Hepatocyte (in vitro differentiated cells): ENCODE measurements around the gene TNPO3. TPM values are rescaled to one million over a fixed set of nuclear protein-coding genes. Genes with fewer than 3 reads are reported as not detected.

Source experiments
- DNase-seq: peaks from one replicate; pipeline ENCODE4 v3.0.0-alpha.2; 2016; ENCODE audit warnings: low spot score
- H2AFZ ChIP-seq: fragments of 200-600 bp; sonication (generic); 2 replicates; pipeline ENCODE4 v1.6.0; 2016; ENCODE audit warnings: antibody characterized with exemption, mild to moderate bottlenecking
- H3K27ac ChIP-seq: fragments of 200-600 bp; sonication (generic); 2 replicates; pipeline ENCODE4 v1.5.1; 2016; ENCODE audit warnings: mild to moderate bottlenecking
- H3K27me3 ChIP-seq: fragments of 200-600 bp; sonication (generic); 2 replicates; pipeline ENCODE4 v1.6.1; 2016
- H3K36me3 ChIP-seq: fragments of 200-600 bp; sonication (generic); replicated peaks from 2 replicates; pipeline ENCODE4 v1.5.1; 2016; ENCODE audit warnings: low read depth; ENCODE audit not compliant: insufficient read depth
- H3K4me1 ChIP-seq: fragments of 200-600 bp; sonication (generic); 2 replicates; pipeline ENCODE4 v1.5.1; 2016; ENCODE audit warnings: mild to moderate bottlenecking, moderate library complexity; ENCODE audit not compliant: insufficient read depth
- H3K4me2 ChIP-seq: fragments of 200-600 bp; sonication (generic); 2 replicates; pipeline ENCODE4 v1.6.0; 2016
- H3K4me3 ChIP-seq: fragments of 200-600 bp; sonication (generic); 2 replicates; pipeline ENCODE4 v1.5.1; 2016; ENCODE audit warnings: mild to moderate bottlenecking
- H3K79me2 ChIP-seq: fragments of 200-600 bp; sonication (generic); 2 replicates; pipeline ENCODE4 v1.6.0; 2017; ENCODE audit warnings: mild to moderate bottlenecking
- H3K9me2 ChIP-seq: fragments of 200-600 bp; sonication (generic); replicated peaks from 2 replicates; pipeline ENCODE4 v1.6.0; 2017; ENCODE audit warnings: mild to moderate bottlenecking; ENCODE audit not compliant: insufficient read depth
- H3K9me3 ChIP-seq: fragments of 200-600 bp; sonication (generic); 2 replicates; pipeline ENCODE4 v1.5.1; 2016; ENCODE audit warnings: low read depth, mild to moderate bottlenecking
- H4K20me1 ChIP-seq: fragments of 200-600 bp; sonication (generic); 2 replicates; pipeline ENCODE4 v1.6.0; 2016; ENCODE audit warnings: mild to moderate bottlenecking; ENCODE audit not compliant: insufficient read depth, poor library complexity, severe bottlenecking
- EZH2 ChIP-seq: fragments of 200-600 bp; sonication (generic); IDR thresholded peaks from 2 replicates; pipeline ENCODE4 v1.6.1; 2016; ENCODE audit warnings: antibody characterized with exemption, mild to moderate bottlenecking, borderline replicate concordance
- EZH2phosphoT487 ChIP-seq: fragments of 200-600 bp; sonication (generic); IDR thresholded peaks from one replicate; pipeline ENCODE4 v1.6.1; 2018; ENCODE audit warnings: antibody characterized with exemption, mild to moderate bottlenecking, low read depth, moderate library complexity; ENCODE audit not compliant: unreplicated experiment, severe bottlenecking
- WGBS: methylation state at CpG from one replicate; pipeline ENCODE4 v1.1.6; 2016; ENCODE audit warnings: low lambda C conversion rate; ENCODE audit errors: missing lambda C conversion rate; 5-methylcytosine and 5-hydroxymethylcytosine counted together
- polyA plus RNA-seq: library from polyadenylated mRNA; unstranded; fragments of >200 nt; fragmentation: Nextera tagmentation; extraction: Ambion mirVana; gene quantifications from 2 replicates; pipeline ENCODE4 v1.2.1, GENCODE V29; 2016
- total RNA-seq: library from RNA; depleted of rRNA; stranded (reverse); fragments of >200 nt; gene quantifications from 2 replicates; pipeline ENCODE4 v1.2.3, GENCODE V29; 2014
- TF ChIP-seq, protein P1 (sequence below): fragments of 200-600 bp; sonication (generic); IDR thresholded peaks from 2 replicates; pipeline ENCODE4 v1.5.1; 2016; ENCODE audit warnings: antibody characterized with exemption, mild to moderate bottlenecking; ENCODE audit not compliant: poor library complexity

The TNPO3 gene
- total and polyA plus RNA-seq, 2 experiments from 2014 or later: 19.9 to 35.4 TPM

GRCh38 chr7:128974241-128974934 is 80.5 kb downstream of the TNPO3 start:
- Histone ChIP-seq H3K4me1 (no peaks in the 10 kb centered on the region), H3K79me2 (no peaks in the 10 kb centered on the region), H3K4me2 (no peak overlapping the region), H3K27me3 (no peaks in the 10 kb centered on the region), H3K27ac (no peak overlapping the region), H2AFZ (no peak overlapping the region), H4K20me1 (peaks cover under 1% of the 10 kb centered on the region), H3K36me3 (peaks cover 4% of the 10 kb centered on the region), H3K9me3 (no peaks in the 10 kb centered on the region), H3K4me3 (no peak overlapping the region), H3K9me2 (no peaks in the 10 kb centered on the region)
- TF ChIP-seq EZH2 (no peak), EZH2phosphoT487 (no peak)
- TF ChIP-seq, protein P1, sequence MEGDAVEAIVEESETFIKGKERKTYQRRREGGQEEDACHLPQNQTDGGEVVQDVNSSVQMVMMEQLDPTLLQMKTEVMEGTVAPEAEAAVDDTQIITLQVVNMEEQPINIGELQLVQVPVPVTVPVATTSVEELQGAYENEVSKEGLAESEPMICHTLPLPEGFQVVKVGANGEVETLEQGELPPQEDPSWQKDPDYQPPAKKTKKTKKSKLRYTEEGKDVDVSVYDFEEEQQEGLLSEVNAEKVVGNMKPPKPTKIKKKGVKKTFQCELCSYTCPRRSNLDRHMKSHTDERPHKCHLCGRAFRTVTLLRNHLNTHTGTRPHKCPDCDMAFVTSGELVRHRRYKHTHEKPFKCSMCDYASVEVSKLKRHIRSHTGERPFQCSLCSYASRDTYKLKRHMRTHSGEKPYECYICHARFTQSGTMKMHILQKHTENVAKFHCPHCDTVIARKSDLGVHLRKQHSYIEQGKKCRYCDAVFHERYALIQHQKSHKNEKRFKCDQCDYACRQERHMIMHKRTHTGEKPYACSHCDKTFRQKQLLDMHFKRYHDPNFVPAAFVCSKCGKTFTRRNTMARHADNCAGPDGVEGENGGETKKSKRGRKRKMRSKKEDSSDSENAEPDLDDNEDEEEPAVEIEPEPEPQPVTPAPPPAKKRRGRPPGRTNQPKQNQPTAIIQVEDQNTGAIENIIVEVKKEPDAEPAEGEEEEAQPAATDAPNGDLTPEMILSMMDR: no peak
- no peak for DNase-seq
- WGBS: 82% methylated on average over 7 of the region's 7 CpGs

DNA sequence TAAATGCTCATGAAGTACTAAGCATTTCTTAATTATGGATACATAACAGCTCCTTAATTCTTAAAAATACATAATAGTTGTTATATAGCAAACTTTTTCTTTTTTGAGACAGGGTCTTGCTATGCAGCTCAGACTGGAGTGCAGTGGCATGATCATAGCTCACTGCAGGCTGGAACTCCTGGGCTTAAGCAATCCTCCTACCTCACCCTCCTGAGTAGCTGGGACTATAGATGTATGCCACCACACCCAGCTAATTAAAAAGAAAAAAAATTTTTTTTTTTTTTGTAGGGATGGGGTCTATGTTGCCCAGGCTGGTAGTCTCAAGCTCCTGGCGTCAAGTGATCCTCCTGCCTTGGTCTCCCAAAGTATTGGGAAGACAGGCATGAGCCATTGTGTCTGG is 86.3 kb downstream of the TNPO3 start:
- H2AFZ ChIP-seq: no peak overlapping the region
- peaks cover 4% of the 10 kb centered on the region for H3K36me3 ChIP-seq
- H3K4me2 ChIP-seq: no peak overlapping the region
- no peaks in the 10 kb centered on the region for H3K79me2 ChIP-seq
- H3K27me3 ChIP-seq: no peaks in the 10 kb centered on the region
- DNase-seq: no peak
- H4K20me1 ChIP-seq: peaks cover 3% of the 10 kb centered on the region
- no peaks in the 10 kb centered on the region for H3K9me2 ChIP-seq
- TF ChIP-seq, protein P1: no peak
- TF ChIP-seq EZH2 (no peak), EZH2phosphoT487 (no peak)
- no peak overlapping the region for H3K4me3 ChIP-seq
- WGBS: 95% methylated on average over 1 of the region's 1 CpG
- no peak overlapping the region for H3K27ac ChIP-seq
- no peaks in the 10 kb centered on the region for H3K9me3 ChIP-seq
- H3K4me1 ChIP-seq: no peaks in the 10 kb centered on the region

DNA sequence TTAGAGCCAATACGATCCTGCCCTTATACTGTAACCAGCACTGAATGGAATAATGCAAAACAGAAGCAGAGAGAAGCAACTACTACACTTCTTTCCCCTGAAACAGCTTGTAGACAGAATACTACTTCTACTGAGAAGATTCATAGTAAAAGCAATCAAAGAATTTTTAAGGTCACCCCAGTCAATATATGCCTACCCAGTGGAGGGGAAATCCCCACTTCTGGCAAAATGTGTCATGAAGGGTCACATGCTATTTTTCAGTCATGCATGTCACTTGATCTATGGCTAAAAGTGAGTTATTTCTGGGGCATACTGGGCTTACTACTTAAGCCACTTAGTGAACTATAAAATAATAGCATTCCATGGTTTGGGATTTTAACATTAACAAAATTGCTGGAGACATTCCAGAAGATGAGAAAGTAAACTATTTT is 91.6 kb downstream of the TNPO3 start:
- Histone ChIP-seq H3K4me2 (no peak overlapping the region), H2AFZ (no peak overlapping the region), H3K9me3 (no peaks in the 10 kb centered on the region), H3K27ac (no peak overlapping the region), H3K4me1 (no peaks in the 10 kb centered on the region), H3K9me2 (no peaks in the 10 kb centered on the region), H3K27me3 (no peaks in the 10 kb centered on the region), H3K4me3 (no peak overlapping the region), H3K36me3 (no peaks in the 10 kb centered on the region), H4K20me1 (no peaks in the 10 kb centered on the region), H3K79me2 (no peaks in the 10 kb centered on the region)
- no peak for DNase-seq
- TF ChIP-seq EZH2 (no peak), EZH2phosphoT487 (no peak)
- TF ChIP-seq, protein P1: no peak
- 85% methylated on average over 1 of the region's 1 CpG for WGBS
